Measurements from ENCODE around the gene ABHD5.
A peak's percentile ranks its signal among the peaks of the same experiment; 100 is the strongest.

Gene ABHD5

DNA sequence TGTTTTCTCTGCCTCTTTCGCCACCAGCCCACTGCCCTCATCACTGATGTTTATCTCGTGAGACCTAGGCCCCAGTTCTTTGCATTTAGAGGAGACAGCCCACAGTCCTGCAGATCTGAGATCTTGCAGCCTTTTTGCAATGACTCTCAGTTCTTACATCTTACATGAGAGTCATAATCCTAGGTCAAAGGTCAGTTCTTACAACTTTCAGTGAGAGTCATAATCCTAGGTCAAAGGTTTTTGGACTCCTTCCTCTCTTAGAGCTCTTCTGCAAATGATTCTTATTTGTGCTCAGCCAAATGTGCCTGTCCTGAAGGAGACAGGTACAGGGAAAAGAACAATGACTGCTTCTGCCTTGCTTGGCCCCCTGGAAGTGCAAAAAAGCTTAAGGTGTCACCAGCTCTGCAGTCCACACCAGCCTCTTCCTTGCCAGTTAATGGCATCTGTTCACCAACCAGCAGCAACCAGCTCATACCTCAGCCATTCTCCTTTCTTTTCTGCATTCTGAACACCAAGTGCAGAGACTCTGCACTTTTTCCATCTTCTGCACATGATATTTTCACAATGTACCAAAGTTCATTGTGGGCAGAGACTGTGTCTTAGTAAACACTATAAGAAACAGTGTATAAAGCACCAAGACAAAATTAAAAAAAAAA lies 67.1 kb downstream of the ABHD5 start:
- DNase-seq (ENCODE audit: low spot score): no peak

DNA sequence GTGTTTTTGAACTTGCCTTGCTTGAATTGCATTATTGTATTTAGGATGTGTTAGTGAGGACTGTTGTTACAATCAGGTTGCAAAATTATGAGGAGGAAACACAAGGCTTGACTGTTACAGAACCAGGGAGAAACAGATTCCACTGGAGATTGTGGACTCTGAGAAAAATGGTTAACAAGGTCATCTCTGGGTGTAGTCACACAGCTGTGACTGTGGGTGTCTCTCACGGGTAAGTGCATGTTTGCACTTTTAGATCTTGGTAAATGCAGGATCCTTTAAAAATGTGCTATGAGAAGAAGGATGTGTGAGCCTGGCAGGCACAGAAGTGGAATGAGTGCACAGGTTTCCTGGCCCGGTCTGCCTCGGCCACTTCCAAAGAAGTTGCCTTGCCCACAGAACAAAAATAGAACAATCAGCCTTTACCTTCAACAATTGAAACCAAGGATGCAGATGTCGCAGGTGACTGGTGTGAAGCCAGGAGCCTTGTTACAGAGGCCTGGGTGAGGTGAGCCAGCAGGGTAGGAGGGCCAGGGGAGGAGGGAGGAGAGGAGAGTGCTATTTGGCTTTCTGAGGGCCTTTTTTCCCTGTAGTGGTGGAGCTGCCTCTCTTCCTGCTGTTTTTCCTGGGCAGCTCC lies 68.0 kb downstream of the ABHD5 start:
- DNase-seq (ENCODE audit: low spot score): no peak

DNA sequence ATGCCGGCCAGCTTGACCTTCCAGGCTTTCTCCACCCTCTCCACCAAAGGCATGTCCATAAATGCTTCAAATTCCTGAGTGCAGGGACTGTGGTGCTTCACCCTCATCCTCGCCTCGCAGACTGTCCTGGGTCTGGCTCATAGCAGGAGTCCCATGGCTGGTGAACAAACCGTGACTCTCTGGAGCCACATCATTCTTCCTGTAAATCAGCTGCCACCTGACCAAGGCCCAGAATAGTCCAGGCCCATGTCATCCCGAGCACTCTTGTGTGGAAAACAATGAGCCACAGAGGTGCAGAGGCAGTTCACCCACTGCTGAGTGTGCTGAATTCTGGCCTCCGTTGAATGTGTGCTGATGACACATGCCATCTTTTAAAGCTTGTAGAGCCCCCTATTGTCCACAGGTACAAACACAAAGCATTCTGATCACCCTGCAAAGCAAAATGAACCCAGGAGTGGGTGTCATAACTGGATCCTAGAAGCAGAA lies 68.6 kb downstream of the ABHD5 start:
- DNase-seq (ENCODE audit: low spot score): no peak

DNA sequence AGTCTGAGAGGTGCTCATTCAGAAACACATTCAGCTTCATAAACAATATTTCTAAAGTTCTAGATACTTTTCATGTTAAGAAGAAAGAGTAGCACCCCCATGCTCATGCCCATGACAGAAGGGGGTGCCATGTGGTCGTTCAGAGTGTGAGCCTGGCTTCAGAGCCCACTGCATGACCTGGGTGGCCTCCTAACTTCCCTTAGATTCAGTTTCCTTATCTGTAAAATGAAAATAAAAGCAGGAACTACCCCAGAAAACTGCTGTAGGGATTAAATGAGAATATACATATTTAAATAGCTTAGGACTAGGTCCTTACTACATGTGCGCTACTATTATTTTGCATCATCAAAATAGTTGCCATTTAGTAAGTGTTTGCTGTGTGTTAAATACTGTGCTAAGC lies 69.2 kb downstream of the ABHD5 start:
- DNase-seq (ENCODE audit: low spot score): no peak

DNA sequence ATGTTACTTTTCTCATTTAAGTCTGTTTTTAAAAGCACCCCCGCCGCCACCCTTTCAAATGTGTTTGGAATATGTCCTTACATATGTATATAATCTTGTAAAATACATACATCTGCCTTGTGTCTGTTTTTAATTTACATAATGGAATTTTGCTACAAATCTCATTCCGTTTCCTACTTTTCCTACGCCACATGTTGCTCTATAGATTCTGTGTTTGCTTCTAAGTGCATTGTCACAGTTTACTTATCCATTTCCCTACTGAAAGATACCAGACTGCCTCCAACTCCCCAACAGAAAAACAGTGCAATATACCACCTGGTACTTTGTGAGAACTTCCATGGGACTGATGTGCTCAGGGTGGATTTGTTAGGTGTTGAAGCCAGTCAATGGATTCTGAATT lies 70.2 kb downstream of the ABHD5 start:
- no peak for DNase-seq (ENCODE audit: low spot score)

DNA sequence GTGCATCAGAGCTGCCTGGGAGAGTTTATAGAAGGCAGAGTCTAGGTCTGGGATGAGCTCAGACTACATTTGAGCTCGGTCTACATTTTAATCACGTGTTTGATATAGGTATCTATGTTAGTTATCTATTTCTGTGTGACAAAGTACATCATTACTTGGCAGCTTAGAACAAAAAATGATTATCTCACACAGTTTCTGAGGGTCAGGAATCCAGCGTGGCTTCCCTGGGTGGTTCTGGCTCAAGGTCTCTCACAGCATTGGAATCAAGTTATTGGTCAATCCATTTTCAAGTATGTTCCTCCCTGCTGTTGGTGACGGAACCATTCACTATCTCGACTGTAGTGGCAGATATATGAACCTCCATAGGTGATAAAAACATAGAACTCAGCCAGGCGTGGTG lies 71.7 kb downstream of the ABHD5 start:
- DNase-seq (ENCODE audit: low spot score): no peak

DNA sequence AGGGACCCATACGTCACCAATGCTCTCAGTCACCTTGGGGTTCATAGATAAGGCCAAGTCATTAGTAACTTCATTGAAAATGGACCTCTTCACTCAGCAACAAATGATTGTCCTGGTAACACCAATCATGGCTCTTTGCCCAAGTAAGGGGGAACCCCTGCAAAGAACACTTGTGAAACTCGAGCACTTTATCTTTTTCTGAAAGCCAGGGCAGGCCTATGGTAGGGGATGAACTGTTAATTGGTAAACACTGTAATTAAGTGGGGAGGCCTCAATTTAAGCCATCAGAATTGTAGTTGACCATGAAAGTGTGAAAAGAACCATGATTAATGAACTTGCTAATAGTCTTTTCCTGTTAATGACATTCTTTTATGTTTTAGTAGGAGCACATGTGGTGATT lies 73.3 kb downstream of the ABHD5 start:
- no peak for DNase-seq (ENCODE audit: low spot score)

DNA sequence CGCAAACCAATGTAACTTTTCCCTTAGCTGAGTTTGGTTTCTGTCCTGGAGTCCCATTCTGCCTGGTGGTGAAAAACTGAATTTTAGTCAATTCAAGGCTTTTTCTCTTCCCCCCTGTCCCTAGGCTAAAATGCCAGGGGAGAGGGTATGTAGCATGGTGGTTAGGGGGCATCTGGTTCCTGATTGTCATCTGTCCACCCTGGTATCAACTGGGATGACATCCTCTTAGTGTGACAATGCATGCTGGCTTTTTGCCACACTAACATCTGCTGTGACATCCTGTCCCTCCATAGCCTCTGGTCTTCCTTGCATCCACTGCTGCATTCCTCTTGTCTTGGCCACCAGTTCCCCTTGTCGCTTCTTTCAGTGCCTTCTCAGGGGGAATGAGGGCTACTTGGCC lies 73.7 kb downstream of the ABHD5 start:
- no peak for DNase-seq (ENCODE audit: low spot score)

DNA sequence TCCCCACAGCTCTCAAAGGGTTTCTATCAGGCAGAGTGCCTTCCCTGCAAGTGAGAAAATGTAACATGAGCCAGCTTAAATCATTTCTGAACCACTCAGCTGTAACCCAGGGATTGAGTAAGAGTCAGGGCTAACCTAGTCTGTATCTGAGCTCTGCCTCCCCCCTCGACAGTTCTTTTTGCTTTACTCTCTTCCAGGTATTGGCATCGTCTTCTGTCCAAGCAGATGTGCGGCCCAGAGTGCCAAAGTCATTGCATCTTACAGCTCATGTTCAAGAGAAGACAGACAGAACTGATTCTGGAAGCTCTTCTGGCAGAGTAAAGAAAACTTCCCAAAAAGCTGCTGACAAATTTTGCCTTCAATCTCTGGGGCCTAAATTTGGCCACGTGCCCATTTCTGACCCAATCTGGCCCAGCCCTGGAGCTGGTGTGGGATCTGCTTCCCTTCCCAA lies 74.8 kb downstream of the ABHD5 start:
- no peak for DNase-seq (ENCODE audit: low spot score)

DNA sequence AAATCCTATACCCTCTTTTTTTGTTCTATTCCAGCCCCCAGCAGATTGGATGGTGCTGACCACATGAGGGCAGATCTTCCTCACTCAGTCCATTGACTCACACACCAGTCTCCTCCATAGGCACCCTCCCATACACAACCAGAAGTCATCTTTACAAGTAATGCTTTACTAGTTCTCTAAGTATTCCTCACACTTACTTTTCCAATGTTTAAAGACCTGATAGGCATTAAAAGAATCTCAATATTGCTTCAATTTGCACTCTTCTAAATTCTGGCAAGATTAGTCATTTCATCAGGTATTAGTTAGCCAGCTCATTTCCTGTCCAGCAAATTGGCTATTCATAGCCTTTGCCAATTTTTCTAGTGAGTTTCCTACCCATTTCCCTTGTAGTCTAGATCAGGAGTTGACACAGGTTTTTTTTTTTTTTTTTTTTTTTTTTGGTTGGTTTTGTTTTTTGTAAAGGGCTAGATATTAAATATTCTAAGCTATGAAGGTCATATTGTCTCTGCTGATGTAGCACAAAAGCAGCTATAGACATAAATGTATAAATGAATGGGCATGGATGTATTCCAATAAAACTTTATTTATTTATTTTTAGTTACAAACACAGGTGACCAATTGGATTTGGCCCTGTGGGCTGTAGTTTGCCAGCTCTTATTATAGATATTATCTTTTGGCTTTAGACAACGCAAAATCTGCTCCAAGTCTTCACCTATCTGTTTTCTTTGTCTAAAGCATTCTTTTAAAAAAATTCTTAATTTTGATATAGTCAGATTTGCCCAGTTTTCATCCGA lies 76.1 kb downstream of the ABHD5 start:
- DNase-seq (ENCODE audit: low spot score): no peak

DNA sequence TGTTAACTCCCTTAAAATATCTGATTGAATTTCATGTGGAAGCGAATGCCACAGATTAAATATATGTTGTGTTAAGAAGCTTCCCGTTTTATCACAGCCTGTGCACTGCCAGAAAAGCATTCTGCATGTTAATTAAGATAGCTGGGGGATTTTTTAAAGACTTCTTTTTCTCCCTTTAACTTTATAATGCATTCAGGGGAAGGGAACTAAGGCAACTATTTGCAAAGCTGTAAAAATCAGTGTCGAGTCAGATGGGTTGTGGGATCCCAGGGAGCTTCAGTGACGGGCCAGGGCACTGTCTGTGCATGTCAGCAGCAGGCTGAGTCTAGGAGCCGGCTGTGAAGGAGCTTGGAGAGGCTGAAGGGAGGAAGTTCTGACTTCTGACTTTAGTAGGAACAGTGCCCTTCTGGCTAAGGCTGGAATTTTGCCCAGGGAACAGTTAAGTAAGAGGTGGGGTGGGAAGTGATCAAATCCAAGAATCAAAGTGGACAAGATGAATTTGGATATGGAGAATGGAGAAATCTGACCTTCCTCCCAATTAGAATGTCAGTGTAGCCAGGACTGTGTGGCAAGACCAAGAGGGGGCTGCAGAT lies 77.7 kb downstream of the ABHD5 start:
- no peak for DNase-seq (ENCODE audit: low spot score)

DNA sequence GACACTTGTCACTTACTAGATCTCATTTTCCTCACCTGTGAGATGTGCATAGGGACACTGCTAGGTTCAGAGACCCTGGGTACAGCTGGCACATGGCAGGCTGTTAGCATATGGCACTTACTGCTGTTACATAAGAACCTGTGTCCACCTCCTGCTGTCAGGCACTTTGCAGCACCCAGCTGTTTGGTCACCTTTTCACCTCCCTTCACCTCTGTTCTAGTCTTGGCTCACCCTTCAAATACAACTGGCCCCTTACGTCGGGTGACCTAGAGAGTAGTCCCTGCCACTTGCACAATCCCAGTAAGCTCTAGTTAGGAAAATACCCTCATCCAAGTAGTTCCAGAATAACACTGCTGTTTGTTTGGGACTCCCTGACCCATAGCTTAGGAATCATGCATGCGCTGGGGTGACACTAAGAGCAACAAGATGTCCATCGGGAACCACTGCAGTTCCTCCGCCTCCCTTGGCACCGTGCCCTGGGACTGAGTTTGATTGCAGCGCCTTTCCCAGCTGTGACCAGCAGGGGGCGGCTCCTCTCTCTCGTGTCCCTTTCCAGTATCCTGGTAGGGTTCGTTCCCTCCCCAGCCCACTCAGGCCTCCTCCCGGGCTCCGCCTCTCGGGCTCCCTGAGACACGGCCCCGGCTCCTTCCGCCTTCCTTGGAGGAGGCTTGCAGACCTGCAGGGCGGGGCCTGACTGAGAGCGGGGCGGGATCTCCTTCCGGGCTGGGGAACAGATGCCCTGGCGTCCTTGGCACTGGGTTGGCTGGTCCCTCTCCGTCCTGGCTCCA lies 78.6 kb downstream of the ABHD5 start:
- peak; percentile 96 for DNase-seq (ENCODE audit: low spot score)

DNA sequence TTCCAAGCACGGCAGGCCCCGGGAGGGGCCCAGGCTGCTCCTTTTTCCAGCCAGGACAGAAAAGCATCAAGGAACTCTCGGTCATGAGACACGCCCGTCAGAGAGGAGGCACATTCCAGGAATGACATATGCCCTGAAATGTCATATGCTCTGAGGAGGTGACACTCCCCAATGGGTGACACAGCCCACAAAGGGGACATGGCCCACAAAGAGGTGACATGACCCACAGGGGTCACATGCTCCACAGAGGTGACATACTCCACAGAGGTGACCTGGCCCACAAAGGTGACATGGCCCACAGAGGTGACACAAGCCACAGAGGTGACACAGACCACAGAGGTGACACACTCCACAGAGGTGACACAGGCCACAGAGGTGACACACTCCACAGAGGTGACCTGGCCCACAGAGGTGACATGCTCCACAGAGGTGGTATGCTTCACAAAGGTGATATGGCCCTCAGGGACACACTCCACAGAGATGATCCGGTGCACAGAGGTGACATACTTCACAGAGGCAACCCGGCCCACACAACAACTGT lies 79.2 kb downstream of the ABHD5 start:
- no peak for DNase-seq (ENCODE audit: low spot score)

DNA sequence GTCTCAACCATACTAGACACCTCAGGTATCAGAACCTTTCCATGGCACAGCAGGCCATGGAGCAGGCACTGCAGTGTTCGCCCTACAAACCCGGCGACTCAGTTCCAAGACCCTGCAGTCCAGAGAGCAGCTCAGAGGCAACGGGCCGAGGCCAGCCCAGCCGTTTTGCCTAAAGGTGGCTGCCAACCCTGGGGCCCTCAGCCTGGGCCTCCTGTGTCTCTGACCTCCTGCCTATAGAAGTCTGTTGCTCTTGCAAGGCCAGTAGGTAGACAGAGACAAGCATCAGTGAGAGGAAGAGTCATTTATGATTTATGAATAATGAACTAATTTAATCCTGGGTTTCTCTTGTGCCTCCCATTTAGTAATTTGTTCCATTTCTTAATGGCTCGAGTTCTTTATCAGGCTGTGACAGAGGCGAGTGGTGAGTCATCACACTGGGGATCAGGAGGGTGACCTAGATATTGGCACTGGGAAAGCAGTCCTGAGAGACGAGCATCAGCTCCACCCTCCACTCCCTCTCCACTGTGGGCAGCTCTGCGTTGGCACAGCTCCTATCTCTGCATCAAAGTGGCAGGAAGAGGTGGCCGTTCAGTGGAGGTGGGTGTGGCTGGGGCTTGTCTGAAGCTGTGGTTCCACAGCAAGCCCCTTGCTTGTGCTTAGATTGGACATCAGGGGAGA lies 79.8 kb downstream of the ABHD5 start:
- DNase-seq (ENCODE audit: low spot score): peak; percentile 96

DNA sequence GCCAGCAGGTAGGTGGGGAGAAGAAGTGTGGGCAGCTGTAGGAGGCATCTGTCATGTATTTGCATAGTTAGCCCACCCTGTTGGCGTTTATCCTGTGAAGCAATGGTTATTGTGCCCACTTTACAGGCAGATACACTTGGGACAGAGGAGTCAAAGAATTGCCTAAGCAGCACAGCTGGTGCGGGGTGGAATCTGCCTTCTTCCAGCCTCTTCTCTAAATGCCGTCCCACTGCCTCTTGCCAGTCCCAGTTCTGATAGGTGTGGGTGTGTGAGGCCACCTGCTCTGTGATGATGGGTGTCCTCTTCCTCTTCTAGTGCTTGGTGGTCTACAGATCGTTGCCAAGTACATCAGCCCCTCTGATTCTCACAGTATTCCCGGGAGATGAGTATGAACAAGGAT lies 80.9 kb downstream of the ABHD5 start:
- DNase-seq (ENCODE audit: low spot score): peak; percentile 32

DNA sequence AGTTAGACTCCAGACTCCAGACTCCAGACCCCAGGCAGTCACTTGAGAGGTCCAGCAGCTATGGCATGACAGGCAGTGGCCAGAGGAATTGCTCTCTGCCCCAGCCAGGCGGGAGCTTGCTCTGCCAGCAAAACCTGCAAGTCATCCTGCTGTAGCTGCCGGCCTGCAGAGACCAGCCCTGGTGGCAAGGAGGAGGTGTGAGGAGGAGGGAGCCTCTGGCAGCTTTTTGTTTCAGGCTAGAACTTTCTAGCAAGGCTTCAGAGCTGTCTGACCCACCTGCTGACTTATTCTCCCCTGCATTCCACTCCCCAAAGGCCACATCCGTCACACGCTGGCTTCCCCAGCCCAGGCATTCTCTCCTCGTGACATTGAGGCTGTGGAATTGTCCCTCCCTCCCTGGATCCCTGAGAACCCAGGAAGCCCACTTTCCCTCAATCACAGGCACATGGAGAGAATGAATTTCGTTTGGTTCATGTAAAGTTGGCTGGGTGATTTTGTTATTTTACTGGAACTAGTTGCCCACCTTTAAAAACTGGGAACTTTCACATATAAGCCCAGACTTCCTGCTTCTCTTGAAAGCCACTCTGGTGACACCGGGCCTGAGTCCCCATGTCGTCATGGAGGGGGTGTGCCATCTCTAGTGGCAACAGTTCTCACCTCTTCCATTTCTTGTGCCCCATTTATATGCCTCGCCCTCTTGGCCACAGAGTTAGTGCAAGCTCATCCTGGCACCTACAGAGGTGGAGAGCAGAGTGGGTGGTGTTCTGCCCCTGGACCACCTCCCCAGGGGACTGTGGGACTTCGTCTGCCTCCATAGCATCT lies 82.7 kb downstream of the ABHD5 start:
- DNase-seq (ENCODE audit: low spot score): peak; percentile 88

DNA sequence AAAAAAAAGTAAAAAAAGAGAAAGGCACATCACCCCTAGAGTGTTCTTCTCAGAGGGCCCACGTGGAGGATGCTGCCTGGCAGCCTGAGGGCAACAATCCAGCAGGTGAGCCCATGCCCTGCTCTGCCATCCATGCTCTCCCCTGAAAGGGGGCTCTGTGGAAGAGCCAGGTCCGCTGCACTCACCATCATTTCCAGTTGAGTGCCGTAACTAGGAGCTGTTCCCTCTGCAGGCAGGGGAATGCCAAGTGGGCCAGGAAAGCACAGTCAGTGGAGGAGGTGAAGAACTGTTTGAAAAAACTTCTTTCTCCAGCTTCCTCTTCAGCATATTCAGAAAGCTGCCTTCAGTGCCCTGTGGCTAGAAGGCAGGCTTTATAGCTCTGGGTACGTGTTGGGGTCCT lies 84.1 kb downstream of the ABHD5 start:
- no peak for DNase-seq (ENCODE audit: low spot score)

DNA sequence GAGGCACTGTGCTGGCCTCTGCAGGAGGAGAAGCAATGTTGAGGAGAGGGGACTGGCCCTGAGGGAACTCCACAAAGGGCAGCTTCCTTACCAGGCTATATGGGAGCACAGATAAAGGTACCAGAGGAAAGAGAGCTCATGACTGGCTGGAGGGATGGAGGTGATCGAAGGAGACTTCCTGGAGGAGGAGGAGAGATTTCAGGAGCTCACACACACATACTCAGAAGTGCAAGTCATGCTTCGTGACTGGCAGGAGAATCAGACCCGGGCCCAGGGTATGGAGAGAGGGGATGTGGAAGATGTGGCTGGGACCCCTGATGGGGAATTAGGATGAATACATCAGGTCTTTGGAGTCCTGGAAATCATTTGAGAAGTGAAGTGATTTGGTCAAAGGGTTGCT lies 85.4 kb downstream of the ABHD5 start:
- no peak for DNase-seq (ENCODE audit: low spot score)

DNA sequence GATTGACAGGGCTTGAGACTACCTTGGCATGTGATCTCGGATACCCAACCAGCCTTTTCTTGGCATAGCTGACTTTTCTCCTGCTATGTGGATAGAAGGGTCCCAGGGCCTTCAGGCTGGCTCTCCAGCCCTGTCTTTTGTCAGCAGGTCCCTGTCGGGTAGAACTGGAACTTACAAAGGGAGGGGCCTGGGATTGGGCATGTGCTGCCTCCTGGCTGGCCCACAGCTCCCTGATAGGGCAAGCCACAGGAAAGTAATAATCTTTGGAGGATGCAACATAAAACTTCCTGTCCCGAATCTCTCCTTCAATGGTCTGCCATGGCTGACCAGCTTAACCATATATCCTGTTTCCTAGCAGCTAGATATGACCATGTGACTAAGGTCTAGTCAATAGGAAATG lies 89.1 kb downstream of the ABHD5 start:
- DNase-seq (ENCODE audit: low spot score): no peak

DNA sequence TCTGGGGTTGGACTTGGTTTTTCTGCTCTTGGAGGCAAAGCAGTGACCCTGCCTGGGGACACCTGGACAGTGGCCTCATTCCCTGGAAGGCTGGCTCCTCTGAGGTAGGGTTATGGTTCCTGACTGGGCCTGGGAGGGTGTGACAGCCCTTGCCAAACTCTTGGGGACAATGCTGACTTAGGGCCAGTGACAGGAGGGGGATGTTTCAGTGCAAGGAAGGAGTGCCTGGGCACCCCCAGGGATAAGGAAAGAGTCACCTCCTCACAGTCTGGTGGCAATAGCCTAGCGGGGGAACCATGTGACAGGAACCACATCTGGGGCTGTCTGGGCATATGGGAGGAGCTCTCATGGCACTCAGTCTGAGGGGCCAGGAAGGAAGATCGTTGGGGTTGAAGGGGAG lies 91.8 kb downstream of the ABHD5 start:
- no peak for DNase-seq (ENCODE audit: low spot score)

Measured in hematopoietic multipotent progenitor cell treated with erythropoietin and hydrocortisone succinate and interleukin-3 and kit ligand, for 15 days (in vitro differentiated cells).